SK-N-MC (cell line): ENCODE measurements around the gene IFT81.

Experiments used
- DNase-seq: peaks from one replicate; pipeline ENCODE4 v3.0.0-alpha.2; 2011; ENCODE audit warnings: low read depth, low spot score
- H3K27ac ChIP-seq: fragments of 200-600 bp; sonication (generic); 2 replicates; pipeline ENCODE4 v1.5.1; 2016; ENCODE audit warnings: mixed run types
- H3K36me3 ChIP-seq: fragments of 200-600 bp; sonication (generic); 2 replicates; pipeline ENCODE4 v1.6.1; 2017; ENCODE audit warnings: antibody characterized with exemption, low read length, mixed read lengths; ENCODE audit not compliant: insufficient read depth
- H3K4me3 ChIP-seq: fragments of 200-600 bp; sonication (generic); 2 replicates; pipeline ENCODE4 v1.5.1; 2016
- H3K9ac ChIP-seq: fragments of 200-600 bp; sonication (generic); 2 replicates; pipeline ENCODE4 v1.8.0; 2017; ENCODE audit warnings: mixed run types, mixed read lengths; ENCODE audit not compliant: insufficient read length
- H3K9me3 ChIP-seq: fragments of 200-600 bp; sonication (generic); 2 replicates; pipeline ENCODE4 v1.6.1; 2017; ENCODE audit warnings: low read depth, mild to moderate bottlenecking, antibody characterized with exemption, low read length, moderate library complexity, mixed read lengths
- EZH2 ChIP-seq: fragments of 200-600 bp; sonication (generic); IDR thresholded peaks from one replicate; pipeline ENCODE4 v1.6.1; 2017; ENCODE audit warnings: antibody characterized with exemption
- FOXP2 ChIP-seq: optimal IDR thresholded peaks from 2 replicates; pipeline ENCODE3; 2011; ENCODE audit warnings: mild to moderate bottlenecking, moderate library complexity; ENCODE audit not compliant: insufficient read depth; ENCODE audit errors: extremely low read length, control extremely low read depth
- POLR2AphosphoS5 ChIP-seq: IDR thresholded peaks from 2 replicates; pipeline ENCODE4 v1.6.1; 2012; ENCODE audit warnings: mild to moderate bottlenecking, low read depth, low read length, borderline replicate concordance

IFT81 gene

GRCh38 chr12:110107369-110108281, 16.5 kb upstream of the IFT81 start:
- H3K4me3 ChIP-seq: no peak overlapping the region
- no peak overlapping the region for H3K9ac ChIP-seq
- no peak for DNase-seq
- no peaks in the 10 kb centered on the region for H3K9me3 ChIP-seq
- TF ChIP-seq EZH2: no peak
- TF ChIP-seq FOXP2: no peak
- TF ChIP-seq POLR2AphosphoS5: no peak
- H3K36me3 ChIP-seq: no peaks in the 10 kb centered on the region
- no peak overlapping the region for H3K27ac ChIP-seq

- TF ChIP-seq POLR2AphosphoS5 (no peak), FOXP2 (no peak), EZH2 (no peak)
- Histone ChIP-seq H3K36me3 (no peaks in the 10 kb centered on the region), H3K9me3 (no peaks in the 10 kb centered on the region), H3K4me3 (no peak overlapping the region), H3K9ac (no peak overlapping the region), H3K27ac (no peak overlapping the region)
- DNase-seq: no peak
Observed at GRCh38 chr12:110108309-110109036, 15.7 kb upstream of the IFT81 start.

GRCh38 chr12:110109037-110109836, 14.9 kb upstream of the IFT81 start:
- no peak for DNase-seq
- TF ChIP-seq FOXP2 (no peak), EZH2 (no peak), POLR2AphosphoS5 (no peak)
- Histone ChIP-seq H3K36me3 (no peaks in the 10 kb centered on the region), H3K27ac (no peak overlapping the region), H3K4me3 (no peak overlapping the region), H3K9ac (no peak overlapping the region), H3K9me3 (no peaks in the 10 kb centered on the region)

- TF ChIP-seq POLR2AphosphoS5: no peak
- no peak for TF ChIP-seq EZH2
- TF ChIP-seq FOXP2: no peak
- no peak for DNase-seq
- no peak overlapping the region for H3K9ac ChIP-seq
- no peak overlapping the region for H3K27ac ChIP-seq
- H3K4me3 ChIP-seq: no peak overlapping the region
- no peaks in the 10 kb centered on the region for H3K9me3 ChIP-seq
- H3K36me3 ChIP-seq: no peaks in the 10 kb centered on the region
Observed at GRCh38 chr12:110109837-110110535, 14.2 kb upstream of the IFT81 start.

DNA sequence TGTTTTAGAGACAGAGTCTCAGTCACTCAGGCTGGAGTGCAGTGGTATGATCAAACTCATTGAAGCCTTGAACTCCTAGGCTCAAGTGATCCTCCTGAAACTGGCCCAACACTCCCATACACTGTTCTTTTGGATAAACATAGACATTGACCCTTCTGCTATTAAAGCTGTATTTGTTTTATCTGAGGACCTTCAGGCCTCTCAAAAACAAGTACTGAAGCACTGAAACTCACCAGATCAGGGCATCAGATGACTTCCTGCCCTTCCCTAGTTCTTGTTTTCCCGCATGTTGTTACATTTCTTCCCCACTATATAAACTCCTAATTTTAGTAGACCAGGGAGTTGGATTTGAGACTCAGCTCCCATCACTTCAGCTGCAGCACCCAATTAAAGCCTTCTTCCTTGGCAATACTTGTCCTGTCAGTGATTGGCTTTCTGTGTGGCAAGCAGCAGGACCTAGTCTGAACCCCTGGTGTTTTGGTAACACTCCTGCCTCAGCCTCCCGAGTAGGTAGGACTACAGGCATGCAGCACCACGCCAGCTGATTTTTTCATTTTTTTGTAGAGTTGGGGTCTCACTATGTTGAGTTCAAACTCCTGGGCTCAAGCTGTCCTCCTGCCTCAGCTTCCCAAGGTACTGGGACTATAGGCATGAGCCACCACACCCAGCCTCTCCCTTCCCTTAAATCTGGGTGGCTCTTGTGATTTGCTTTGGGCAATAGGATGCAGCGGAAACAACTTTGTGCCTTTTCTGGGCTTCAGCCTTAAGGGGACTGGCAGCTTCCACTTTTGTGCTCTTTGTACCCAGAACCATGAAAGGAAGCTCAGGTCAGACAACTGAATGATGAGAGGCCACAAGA, 12.5 kb upstream of the IFT81 start:
- H3K36me3 ChIP-seq: no peaks in the 10 kb centered on the region
- H3K4me3 ChIP-seq: no peak overlapping the region
- H3K9me3 ChIP-seq: no peaks in the 10 kb centered on the region
- H3K9ac ChIP-seq: no peak overlapping the region
- H3K27ac ChIP-seq: no peak overlapping the region
- DNase-seq: no peak
- TF ChIP-seq EZH2: no peak
- TF ChIP-seq FOXP2: no peak
- TF ChIP-seq POLR2AphosphoS5: no peak

GRCh38 chr12:110112335-110112660, 11.9 kb upstream of the IFT81 start:
- Histone ChIP-seq H3K9me3 (no peaks in the 10 kb centered on the region), H3K4me3 (no peak overlapping the region), H3K9ac (no peak overlapping the region), H3K27ac (no peak overlapping the region), H3K36me3 (no peaks in the 10 kb centered on the region)
- DNase-seq: no peak
- no peak for TF ChIP-seq EZH2
- TF ChIP-seq FOXP2: no peak
- TF ChIP-seq POLR2AphosphoS5: no peak

GRCh38 chr12:110114528-110114937, 9.6 kb upstream of the IFT81 start:
- no peak for DNase-seq
- TF ChIP-seq POLR2AphosphoS5 (no peak), FOXP2 (no peak), EZH2 (no peak)
- no peak overlapping the region for H3K4me3 ChIP-seq
- H3K27ac ChIP-seq: no peak overlapping the region
- no peaks in the 10 kb centered on the region for H3K9me3 ChIP-seq
- H3K36me3 ChIP-seq: no peaks in the 10 kb centered on the region
- no peak overlapping the region for H3K9ac ChIP-seq
